Measurements from ENCODE around the gene TOM1L2.

GRCh38 chr17:17870247-17870646 is 102.0 kb downstream of the TOM1L2 start:
- no peak for TF ChIP-seq CTCF (IDR thresholded peaks at IDR 0.05; ENCODE audit: insufficient read depth, low read length)
- no peak for TF ChIP-seq POLR2AphosphoS5 (IDR thresholded peaks at IDR 0.05; ENCODE audit: low read depth)
- TF ChIP-seq REST (IDR thresholded peaks at IDR 0.05; ENCODE audit: insufficient replicate concordance, low read depth) = no peak
- TF ChIP-seq GABPA (IDR thresholded peaks at IDR 0.05; ENCODE audit: low read depth) = no peak
